ENCODE measurements around the gene ZNF593OS.

ZNF593OS gene

GRCh38 chr1:26156285-26157038, 15.2 kb downstream of the ZNF593OS start:
- H3K9ac ChIP-seq (ENCODE audit: low read length), result no peak overlapping the region
- no peak overlapping the region for H2AFZ ChIP-seq (ENCODE audit: low read length)
- no peak for TF ChIP-seq EZH2 (IDR thresholded peaks at IDR 0.05; ENCODE audit: borderline replicate concordance, low read length)
- no peak for TF ChIP-seq CTCF (IDR thresholded peaks at IDR 0.05; ENCODE audit: low read length)

DNA sequence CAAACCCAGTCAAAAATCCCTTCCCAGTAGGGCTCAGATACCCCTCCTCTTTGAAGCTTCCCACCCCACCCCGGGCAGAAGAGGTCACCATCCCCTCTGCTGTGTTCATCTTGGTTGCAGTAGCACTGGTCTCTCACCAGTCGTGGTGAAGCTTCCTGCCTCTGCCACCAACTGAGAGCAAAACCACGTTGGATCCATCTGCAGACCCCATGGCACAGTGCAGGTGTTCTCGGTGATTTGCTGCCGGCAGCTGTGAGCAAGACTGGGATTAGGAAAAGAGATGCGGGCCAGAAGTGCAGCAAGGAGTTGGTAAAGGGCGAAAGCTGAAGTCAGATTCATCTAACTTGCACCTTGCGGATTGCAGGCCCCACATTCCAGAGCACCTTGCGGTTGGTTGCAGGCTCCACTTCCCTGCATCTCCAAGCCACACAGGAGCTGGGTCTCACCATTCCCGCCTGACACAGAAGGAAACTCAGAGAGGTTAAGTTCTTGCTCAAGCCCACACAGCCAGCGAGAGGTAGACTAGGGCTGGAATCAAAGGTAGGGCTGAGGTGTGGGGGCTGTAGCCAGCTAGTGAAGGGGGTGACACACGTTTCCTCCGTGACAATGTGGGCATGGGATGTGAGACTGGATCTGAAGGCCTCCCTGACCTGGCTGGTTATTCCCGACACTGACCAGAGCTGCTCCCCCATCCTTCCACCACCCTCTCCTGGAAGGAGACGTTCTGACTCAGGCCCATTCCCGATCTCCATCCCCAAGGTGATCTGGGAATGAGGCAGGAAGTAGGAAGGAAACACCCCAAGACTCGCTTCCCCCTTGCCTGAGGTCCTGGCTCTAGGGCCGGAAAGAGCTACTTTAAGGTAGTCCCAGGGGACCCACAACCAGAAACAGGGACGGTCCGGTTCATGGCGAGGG, 16.0 kb downstream of the ZNF593OS start:
- Histone ChIP-seq H3K27ac (ENCODE audit: low read depth, low read length, poor library complexity, severe bottlenecking) (no peak overlapping the region), H3K4me1 (ENCODE audit: insufficient read depth, low read length, severe bottlenecking) (no peaks in the 10 kb centered on the region), H3K9me2 (ENCODE audit: low read depth, low read length) (no peaks in the 10 kb centered on the region), H3K9me3 (ENCODE audit: low read length) (no peaks in the 10 kb centered on the region), H3K4me2 (ENCODE audit: low read length) (no peak overlapping the region), H3K79me2 (ENCODE audit: insufficient read depth, low read length) (no peaks in the 10 kb centered on the region), H2AFZ (ENCODE audit: low read length) (no peak overlapping the region), H3K27me3 (ENCODE audit: insufficient read depth, low read length) (peaks cover 6% of the 10 kb centered on the region; the same call in 1 of the 2 replicates), H3K36me3 (ENCODE audit: insufficient read depth, low read length) (no peaks in the 10 kb centered on the region), H4K20me1 (ENCODE audit: insufficient read depth, low read length) (no peaks in the 10 kb centered on the region), H3K4me3 (ENCODE audit: low read depth, low read length, poor library complexity, severe bottlenecking) (no peak overlapping the region), H3F3A (ENCODE audit: insufficient read depth, low read length) (no peaks in the 10 kb centered on the region), H3K9ac (ENCODE audit: low read length) (no peak overlapping the region)
- no peak for TF ChIP-seq CTCF (IDR thresholded peaks at IDR 0.05; ENCODE audit: low read length)
- TF ChIP-seq EZH2 (IDR thresholded peaks at IDR 0.05; ENCODE audit: borderline replicate concordance, low read length), result no peak

More at GRCh38 chr1:26156285-26157038, 15.2 kb downstream of the ZNF593OS start:
- no peaks in the 10 kb centered on the region for H3K36me3 ChIP-seq (ENCODE audit: insufficient read depth, low read length)
- no peaks in the 10 kb centered on the region for H3F3A ChIP-seq (ENCODE audit: insufficient read depth, low read length)
- H3K79me2 ChIP-seq (ENCODE audit: insufficient read depth, low read length), result no peaks in the 10 kb centered on the region
- no peaks in the 10 kb centered on the region for H3K4me1 ChIP-seq (ENCODE audit: insufficient read depth, low read length, severe bottlenecking)
- no peak overlapping the region for H3K4me2 ChIP-seq (ENCODE audit: low read length)
- peaks cover 10% of the 10 kb centered on the region; the same call in 1 of the 2 replicates for H3K27me3 ChIP-seq (ENCODE audit: insufficient read depth, low read length)
- H3K4me3 ChIP-seq (ENCODE audit: low read depth, low read length, poor library complexity, severe bottlenecking), result no peak overlapping the region
- no peaks in the 10 kb centered on the region for H3K9me2 ChIP-seq (ENCODE audit: low read depth, low read length)
- H4K20me1 ChIP-seq (ENCODE audit: insufficient read depth, low read length), result no peaks in the 10 kb centered on the region
- H3K27ac ChIP-seq (ENCODE audit: low read depth, low read length, poor library complexity, severe bottlenecking), result no peak overlapping the region
- no peaks in the 10 kb centered on the region for H3K9me3 ChIP-seq (ENCODE audit: low read length)

DNA sequence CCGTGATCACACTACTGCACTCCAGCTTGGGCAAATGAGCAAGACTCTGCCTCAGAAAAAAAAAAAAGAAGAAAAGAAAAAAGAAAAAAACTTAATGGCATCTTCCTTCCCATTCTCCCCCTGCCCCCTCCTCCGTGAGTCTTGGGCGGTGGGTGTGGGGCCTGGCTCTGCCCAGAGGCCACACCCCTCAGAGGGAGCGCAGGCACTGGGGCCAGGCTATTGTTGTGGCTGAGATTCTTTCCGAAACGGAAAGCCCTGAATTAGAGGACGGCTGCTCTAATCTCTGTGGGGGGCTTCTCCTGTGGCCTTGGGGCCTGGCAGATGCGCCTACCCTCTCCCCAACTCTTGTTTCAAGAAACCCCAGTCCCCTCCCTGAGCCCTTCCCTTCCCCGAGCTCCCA, 16.9 kb downstream of the ZNF593OS start:
- no peaks in the 10 kb centered on the region for H4K20me1 ChIP-seq (ENCODE audit: insufficient read depth, low read length)
- no peaks in the 10 kb centered on the region for H3K79me2 ChIP-seq (ENCODE audit: insufficient read depth, low read length)
- H3K9me2 ChIP-seq (ENCODE audit: low read depth, low read length), result no peaks in the 10 kb centered on the region
- H3K4me3 ChIP-seq (ENCODE audit: low read depth, low read length, poor library complexity, severe bottlenecking), result no peak overlapping the region
- H3K9me3 ChIP-seq (ENCODE audit: low read length), result no peaks in the 10 kb centered on the region
- H3K27ac ChIP-seq (ENCODE audit: low read depth, low read length, poor library complexity, severe bottlenecking), result no peak overlapping the region
- peaks cover 12% of the 10 kb centered on the region for H3K27me3 ChIP-seq (ENCODE audit: insufficient read depth, low read length)
- no peak overlapping the region for H2AFZ ChIP-seq (ENCODE audit: low read length)
- no peaks in the 10 kb centered on the region for H3F3A ChIP-seq (ENCODE audit: insufficient read depth, low read length)
- H3K4me1 ChIP-seq (ENCODE audit: insufficient read depth, low read length, severe bottlenecking), result no peaks in the 10 kb centered on the region
- TF ChIP-seq EZH2 (IDR thresholded peaks at IDR 0.05; ENCODE audit: borderline replicate concordance, low read length), result no peak
- no peak for TF ChIP-seq CTCF (IDR thresholded peaks at IDR 0.05; ENCODE audit: low read length)
- H3K36me3 ChIP-seq (ENCODE audit: insufficient read depth, low read length), result no peaks in the 10 kb centered on the region
- H3K9ac ChIP-seq (ENCODE audit: low read length), result no peak overlapping the region
- H3K4me2 ChIP-seq (ENCODE audit: low read length), result no peak overlapping the region
